Stimulated activated CD8-positive, alpha-beta memory T cell treated with anti-CD3 and anti-CD28 coated beads, Interleukin-15, amount 100 ng/mL, for 4 hours (primary cell): ENCODE data around the gene KRTAP10-1.

ENCODE experiments used
- DNase-seq, 2 donors: peaks; one replicate each; pipeline ENCODE4 v3.0.0-alpha.2; 2020; ENCODE audit warnings: low read depth in 2 of 2

Gene KRTAP10-1

GRCh38 chr21:44516342-44516741 lies 23.7 kb downstream of the KRTAP10-1 start:
- no peak for DNase-seq

GRCh38 chr21:44515359-44516165 lies 24.4 kb downstream of the KRTAP10-1 start:
- no peak for DNase-seq

GRCh38 chr21:44514746-44515358 lies 25.1 kb downstream of the KRTAP10-1 start:
- DNase-seq, result no peak

- DNase-seq, result no peak
Measured at GRCh38 chr21:44514218-44514520, 25.8 kb downstream of the KRTAP10-1 start.

- DNase-seq, result no peak
Measured at GRCh38 chr21:44513389-44514217, 26.4 kb downstream of the KRTAP10-1 start.

GRCh38 chr21:44512496-44513388 lies 27.3 kb downstream of the KRTAP10-1 start:
- DNase-seq, result no peak

GRCh38 chr21:44511938-44512275 lies 28.1 kb downstream of the KRTAP10-1 start:
- DNase-seq, result no peak

- no peak for DNase-seq
Measured at GRCh38 chr21:44511219-44511937, 28.6 kb downstream of the KRTAP10-1 start.

GRCh38 chr21:44510508-44511218 lies 29.3 kb downstream of the KRTAP10-1 start:
- DNase-seq, result peak; percentile 38 to 49

GRCh38 chr21:44510109-44510507 lies 29.9 kb downstream of the KRTAP10-1 start:
- DNase-seq, result no peak

GRCh38 chr21:44509539-44509938 lies 30.5 kb downstream of the KRTAP10-1 start:
- DNase-seq, result no peak

GRCh38 chr21:44508711-44509445 lies 31.1 kb downstream of the KRTAP10-1 start:
- DNase-seq, result no peak

- DNase-seq, result no peak
Measured at GRCh38 chr21:44508426-44508710, 31.6 kb downstream of the KRTAP10-1 start.

GRCh38 chr21:44507673-44508425 lies 32.1 kb downstream of the KRTAP10-1 start:
- DNase-seq, result no peak

GRCh38 chr21:44506279-44507255 lies 33.4 kb downstream of the KRTAP10-1 start:
- DNase-seq, result no peak

- no peak for DNase-seq
Measured at GRCh38 chr21:44505673-44506278, 34.2 kb downstream of the KRTAP10-1 start.

GRCh38 chr21:44503901-44504399 lies 36.0 kb downstream of the KRTAP10-1 start:
- no peak for DNase-seq
